A549 treated with dexamethasone at 1 μM for 4 hours (cell line): ENCODE data around the gene ARVCF. TPM values are rescaled to one million over a fixed set of nuclear protein-coding genes. Genes with fewer than 3 reads are reported as not detected.

ENCODE experiments used
- total RNA-seq: library from RNA; stranded (reverse); fragments of 200-300 nt; extraction: Qiagen RNA extraction; gene quantifications from 5 replicates; pipeline ENCODE4 v1.2.3, GENCODE V29; 2022

ARVCF gene, protein sequence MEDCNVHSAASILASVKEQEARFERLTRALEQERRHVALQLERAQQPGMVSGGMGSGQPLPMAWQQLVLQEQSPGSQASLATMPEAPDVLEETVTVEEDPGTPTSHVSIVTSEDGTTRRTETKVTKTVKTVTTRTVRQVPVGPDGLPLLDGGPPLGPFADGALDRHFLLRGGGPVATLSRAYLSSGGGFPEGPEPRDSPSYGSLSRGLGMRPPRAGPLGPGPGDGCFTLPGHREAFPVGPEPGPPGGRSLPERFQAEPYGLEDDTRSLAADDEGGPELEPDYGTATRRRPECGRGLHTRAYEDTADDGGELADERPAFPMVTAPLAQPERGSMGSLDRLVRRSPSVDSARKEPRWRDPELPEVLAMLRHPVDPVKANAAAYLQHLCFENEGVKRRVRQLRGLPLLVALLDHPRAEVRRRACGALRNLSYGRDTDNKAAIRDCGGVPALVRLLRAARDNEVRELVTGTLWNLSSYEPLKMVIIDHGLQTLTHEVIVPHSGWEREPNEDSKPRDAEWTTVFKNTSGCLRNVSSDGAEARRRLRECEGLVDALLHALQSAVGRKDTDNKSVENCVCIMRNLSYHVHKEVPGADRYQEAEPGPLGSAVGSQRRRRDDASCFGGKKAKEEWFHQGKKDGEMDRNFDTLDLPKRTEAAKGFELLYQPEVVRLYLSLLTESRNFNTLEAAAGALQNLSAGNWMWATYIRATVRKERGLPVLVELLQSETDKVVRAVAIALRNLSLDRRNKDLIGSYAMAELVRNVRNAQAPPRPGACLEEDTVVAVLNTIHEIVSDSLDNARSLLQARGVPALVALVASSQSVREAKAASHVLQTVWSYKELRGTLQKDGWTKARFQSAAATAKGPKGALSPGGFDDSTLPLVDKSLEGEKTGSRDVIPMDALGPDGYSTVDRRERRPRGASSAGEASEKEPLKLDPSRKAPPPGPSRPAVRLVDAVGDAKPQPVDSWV
- total RNA-seq, result 1.6 to 2.6 TPM (median 2.5 TPM) in 5 replicates

DNA sequence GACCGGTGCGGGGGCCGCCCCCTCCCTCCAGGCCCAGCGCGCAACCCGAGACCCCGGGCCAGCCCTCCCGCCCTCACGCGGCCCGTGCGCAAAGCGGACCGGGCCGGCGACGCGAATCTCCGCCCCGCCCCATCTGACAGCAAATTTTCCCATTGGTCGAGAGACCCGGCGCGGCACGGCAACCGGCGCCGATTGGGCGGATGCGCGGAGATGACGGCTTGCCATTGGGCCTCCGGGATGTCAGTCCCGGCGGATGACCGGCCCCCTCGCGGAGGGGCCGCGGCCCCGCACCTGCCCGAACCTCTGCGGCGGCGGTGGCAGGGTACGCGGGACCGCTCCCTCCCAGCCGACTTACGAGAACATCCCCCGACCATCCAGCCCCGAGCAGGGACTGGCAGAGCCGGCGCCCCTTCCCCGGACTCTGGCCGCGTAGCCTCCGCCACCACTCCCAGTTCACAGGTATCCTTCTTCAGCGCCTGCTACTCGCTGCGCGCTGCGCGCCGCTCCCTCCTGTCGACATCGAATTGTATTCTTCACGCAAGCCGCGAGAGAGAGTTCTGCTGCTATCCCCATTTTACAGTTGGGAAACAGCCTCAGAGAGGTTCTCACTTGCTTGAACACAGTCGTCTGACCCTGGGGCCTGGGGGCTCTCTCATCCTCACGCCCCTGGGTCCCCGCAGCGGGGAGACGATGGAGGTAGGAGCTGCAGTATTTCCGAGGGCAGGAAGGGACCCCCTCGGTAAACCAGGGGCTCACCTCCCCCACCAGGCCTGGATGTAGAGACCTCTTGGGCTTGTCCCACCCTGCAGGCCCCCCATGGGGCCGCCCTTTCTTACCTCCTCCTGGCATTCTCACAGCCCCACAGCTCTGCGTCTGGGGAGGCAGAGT is at the start of gene ARVCF:
TSS of gene ARVCF (minus strand) at position 90 of the 888 bp plus-strand sequence. CDS start 26,029 bp downstream, outside the sequence.

DNA sequence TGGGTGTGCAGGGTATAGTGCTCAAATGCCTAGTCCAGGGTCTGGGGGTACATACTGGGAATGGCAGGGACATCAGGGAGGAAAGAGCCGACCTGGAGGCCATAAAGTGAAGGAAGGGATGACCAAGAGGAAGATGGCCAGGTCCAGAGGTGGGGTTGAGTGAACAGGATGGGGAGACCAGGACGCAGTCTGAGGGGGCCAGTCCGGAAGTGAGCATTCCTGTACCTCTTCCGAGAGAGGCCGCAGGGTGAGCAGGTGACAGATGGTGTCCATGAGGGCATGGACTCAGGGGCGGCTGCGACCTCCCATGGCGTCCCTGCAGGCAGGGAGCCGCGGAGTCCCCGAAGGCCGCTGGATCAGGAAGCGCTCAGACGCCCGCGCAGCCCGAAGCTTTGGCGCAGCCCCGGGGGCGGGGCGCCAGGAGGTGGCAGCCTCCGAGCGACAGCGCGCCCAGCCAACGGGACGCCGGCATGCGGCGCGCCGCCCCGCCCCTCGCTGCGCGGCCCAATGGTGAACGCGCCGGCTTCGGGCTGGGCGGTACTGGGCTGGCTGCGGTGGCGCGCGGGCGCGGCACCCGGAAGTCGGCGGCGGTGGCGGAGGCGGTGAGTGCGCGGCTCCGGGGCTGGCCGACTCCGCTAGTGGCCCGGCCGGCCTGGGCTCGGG is 4.0 kb upstream of the ARVCF start, which contains the start of gene TANGO2:
TSS of gene TANGO2 (plus strand) at position 578 of the 663 bp plus-strand sequence. CDS start 15,689 bp downstream, outside the sequence.

DNA sequence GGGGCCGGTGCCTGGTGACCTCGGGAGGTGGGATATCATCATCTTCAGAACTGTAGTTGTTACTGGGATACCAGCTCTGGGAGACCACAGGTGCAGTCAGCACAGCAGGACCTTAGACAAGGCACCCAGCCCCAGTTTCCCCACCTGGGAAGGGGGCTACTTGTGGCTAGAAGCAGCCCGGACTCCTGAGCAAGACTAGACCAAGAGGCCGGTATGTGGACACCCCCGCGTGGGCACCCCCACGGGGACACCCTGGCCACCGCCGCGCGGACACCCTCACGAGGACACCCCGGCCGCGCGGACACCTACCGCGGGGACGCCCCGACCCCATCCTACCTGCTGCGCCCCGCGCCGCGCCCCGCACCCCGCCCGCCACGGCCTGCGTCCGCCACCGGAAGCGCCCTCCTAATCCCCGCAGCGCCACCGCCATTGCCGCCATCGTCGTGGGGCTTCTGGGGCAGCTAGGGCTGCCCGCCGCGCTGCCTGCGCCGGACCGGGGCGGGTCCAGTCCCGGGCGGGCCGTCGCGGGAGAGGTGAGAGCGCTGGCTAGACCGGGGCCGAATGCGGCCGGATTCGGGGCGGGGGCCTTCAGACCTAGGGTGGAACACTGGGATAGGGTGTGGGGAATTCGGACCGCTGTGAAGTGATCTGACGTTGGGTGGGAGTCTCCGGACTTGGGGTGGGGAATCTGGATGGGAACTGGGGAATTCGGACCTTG is 75.1 kb downstream of the ARVCF start, which contains the start of the genes COMT and TXNRD2:
TSS of gene COMT (plus strand) at position 408 of the 718 bp plus-strand sequence. CDS start 20,755 bp downstream, outside the sequence.
TSS of gene TXNRD2 (minus strand) at position 454 of the 718 bp plus-strand sequence. CDS start at position 439, 15 bp downstream.

Other genes starting within 250 kb of the ARVCF start
- 13.4 to 19.9 TPM (median 16.2 TPM) in 5 replicates for gene GNB1L, start 161.9 kb downstream of the ARVCF start, total RNA-seq
- gene RTL10, start 161.9 kb downstream of the ARVCF start, total RNA-seq, result 6.2 to 9.7 TPM (median 8.7 TPM) in 5 replicates
- 117 to 142 TPM (median 130 TPM) in 5 replicates for gene COMT, start 75.1 kb downstream of the ARVCF start, total RNA-seq
- gene TXNRD2, start 75.0 kb downstream of the ARVCF start, total RNA-seq, result 30.3 to 38.5 TPM (median 32.5 TPM) in 5 replicates
- 10.7 to 14.9 TPM (median 14.2 TPM) in 5 replicates for gene TANGO2, start 4.3 kb upstream of the ARVCF start, total RNA-seq
- gene DGCR8, start 63.4 kb upstream of the ARVCF start, total RNA-seq, result 15.6 to 21.8 TPM (median 20.6 TPM) in 5 replicates
- gene RANBP1, start 99.3 kb upstream of the ARVCF start, total RNA-seq, result 265 to 291 TPM (median 269 TPM) in 5 replicates
- gene TRMT2A, start 100.4 kb upstream of the ARVCF start, total RNA-seq, result 16.7 to 25.1 TPM (median 23.2 TPM) in 5 replicates
- 20.0 to 41.2 TPM (median 35.8 TPM) in 5 replicates for gene ZDHHC8, start 115.0 kb upstream of the ARVCF start, total RNA-seq
- gene CCDC188, start 134.2 kb upstream of the ARVCF start, total RNA-seq, result not detected in 5 replicates